DND-41 (cell line): ENCODE data around the gene PJA1.

Source experiments
- ATAC-seq: fragments of 200-7000 bp; cut with Tn5 transposase; 3 replicates; pipeline ENCODE4 v1.9.1; 2021; ENCODE audit warnings: low read depth; ENCODE audit not compliant: insufficient read depth
- DNase-seq: peaks from one replicate; pipeline ENCODE4 v3.0.0-alpha.2; 2020
- H2AFZ ChIP-seq: 2 replicates; pipeline ENCODE4 v1.6.0; 2012; ENCODE audit warnings: low read depth, low read length
- H3K27ac ChIP-seq: 2 replicates; pipeline ENCODE4 v1.5.1; 2012; ENCODE audit warnings: low read length, inconsistent platforms
- H3K27me3 ChIP-seq: fragments of 200-600 bp; sonication (generic); 2 replicates; pipeline ENCODE4 v1.6.0; 2012; ENCODE audit warnings: low read length, mild to moderate bottlenecking, inconsistent platforms; ENCODE audit not compliant: insufficient read depth, poor library complexity
- H3K36me3 ChIP-seq: 2 replicates; pipeline ENCODE4 v1.5.1; 2012; ENCODE audit warnings: low read length, inconsistent platforms; ENCODE audit not compliant: insufficient read depth
- H3K4me1 ChIP-seq: 2 replicates; pipeline ENCODE4 v1.5.1; 2012; ENCODE audit warnings: mild to moderate bottlenecking, low read length; ENCODE audit not compliant: insufficient read depth
- H3K4me2 ChIP-seq: 2 replicates; pipeline ENCODE4 v1.6.0; 2012; ENCODE audit warnings: mild to moderate bottlenecking, moderate library complexity, low read length, inconsistent platforms; ENCODE audit not compliant: insufficient read depth
- H3K4me3 ChIP-seq, 2 experiments: fragments of 200-600 bp in 1 of 2; shearing (Covaris generic) in 1 of 2; 2 replicates each; pipeline ENCODE4 v1.5.1; 2012 to 2016; ENCODE audit warnings: inconsistent platforms in 2 of 2, low read length in 2 of 2, mild to moderate bottlenecking in 2 of 2, low read depth in 1 of 2, moderate library complexity in 1 of 2
- H3K79me2 ChIP-seq: 2 replicates; pipeline ENCODE4 v1.6.0; 2012; ENCODE audit warnings: low read length, inconsistent platforms; ENCODE audit not compliant: insufficient read depth
- H3K9ac ChIP-seq: 2 replicates; pipeline ENCODE4 v1.6.0; 2012; ENCODE audit warnings: low read depth, mild to moderate bottlenecking, inconsistent platforms, low read length, moderate library complexity
- H3K9me3 ChIP-seq: 2 replicates; pipeline ENCODE4 v1.5.1; 2012; ENCODE audit warnings: low read length, moderate library complexity, mild to moderate bottlenecking, inconsistent platforms; ENCODE audit not compliant: insufficient read depth, severe bottlenecking
- H4K20me1 ChIP-seq: 2 replicates; pipeline ENCODE4 v1.6.0; 2012; ENCODE audit warnings: low read length; ENCODE audit not compliant: insufficient read depth
- CTCF ChIP-seq: IDR thresholded peaks from 2 replicates; pipeline ENCODE4 v1.5.1; 2012; ENCODE audit warnings: borderline replicate concordance, low read length, moderate library complexity, mild to moderate bottlenecking; ENCODE audit not compliant: poor library complexity, severe bottlenecking; ENCODE audit errors: extremely low read depth
- EZH2 ChIP-seq: IDR thresholded peaks from 3 replicates; pipeline ENCODE4 v1.6.1; 2012; ENCODE audit warnings: borderline replicate concordance, low read depth, mild to moderate bottlenecking, moderate library complexity, low read length, inconsistent platforms; ENCODE audit not compliant: severe bottlenecking

The PJA1 gene

GRCh38 chrX:69137371-69138117 is 27.7 kb downstream of the PJA1 start:
- no peaks in the 10 kb centered on the region for H4K20me1 ChIP-seq
- no peak overlapping the region for H3K9ac ChIP-seq
- no peak overlapping the region for H2AFZ ChIP-seq
- no peaks in the 10 kb centered on the region for H3K27me3 ChIP-seq
- no peaks in the 10 kb centered on the region for H3K36me3 ChIP-seq
- no peak overlapping the region for H3K4me3 ChIP-seq
- H3K4me2 ChIP-seq, result no peak overlapping the region
- H3K9me3 ChIP-seq, result no peaks in the 10 kb centered on the region
- no peak overlapping the region for H3K27ac ChIP-seq
- no peaks in the 10 kb centered on the region for H3K4me1 ChIP-seq
- ATAC-seq (no peak), DNase-seq (no peak)
- no peak for TF ChIP-seq CTCF
- no peak for TF ChIP-seq EZH2
- no peaks in the 10 kb centered on the region for H3K79me2 ChIP-seq

GRCh38 chrX:69136546-69137331 is 28.5 kb downstream of the PJA1 start:
- Histone ChIP-seq H3K27me3 (no peaks in the 10 kb centered on the region), H3K79me2 (no peaks in the 10 kb centered on the region), H3K9ac (no peak overlapping the region), H3K9me3 (no peaks in the 10 kb centered on the region), H3K27ac (no peak overlapping the region), H2AFZ (no peak overlapping the region), H3K4me3 (no peak overlapping the region), H3K4me1 (no peaks in the 10 kb centered on the region), H3K36me3 (no peaks in the 10 kb centered on the region), H4K20me1 (no peaks in the 10 kb centered on the region), H3K4me2 (no peak overlapping the region)
- TF ChIP-seq EZH2, result no peak
- no peak for TF ChIP-seq CTCF
- ATAC-seq (no peak), DNase-seq (no peak)

- DNase-seq (no peak), ATAC-seq (no peak)
- H3K9me3 ChIP-seq, result no peaks in the 10 kb centered on the region
- H3K27ac ChIP-seq, result no peak overlapping the region
- no peak overlapping the region for H3K4me3 ChIP-seq
- no peak overlapping the region for H3K4me2 ChIP-seq
- no peaks in the 10 kb centered on the region for H3K4me1 ChIP-seq
- no peak overlapping the region for H2AFZ ChIP-seq
- H3K36me3 ChIP-seq, result no peaks in the 10 kb centered on the region
- TF ChIP-seq CTCF, result no peak
- no peak for TF ChIP-seq EZH2
- no peaks in the 10 kb centered on the region for H3K27me3 ChIP-seq
- H3K79me2 ChIP-seq, result no peaks in the 10 kb centered on the region
- no peak overlapping the region for H3K9ac ChIP-seq
- H4K20me1 ChIP-seq, result no peaks in the 10 kb centered on the region
Observed at GRCh38 chrX:69133921-69134542, 31.2 kb downstream of the PJA1 start.
